Measurements from ENCODE around the gene ARHGAP32.

The ARHGAP32 gene

GRCh38 chr11:129192150-129192549 lies at the start of gene ARHGAP32:
TSS of gene ARHGAP32 (minus strand) at chr11:129192325. CDS start at chr11:129192198, 127 bp downstream.
- in situ Hi-C loops (cut with HindIII; ENCODE audit: low sequenced_read_pairs) = no loop called here

GRCh38 chr11:129239207-129239606 lies 47.1 kb upstream of the ARHGAP32 start:
- in situ Hi-C loops (cut with HindIII; ENCODE audit: low sequenced_read_pairs) = no loop called here

- in situ Hi-C loops (cut with HindIII; ENCODE audit: low sequenced_read_pairs) = no loop called here
These were observed 45.9 kb upstream of the ARHGAP32 start for GRCh38 chr11:129237880-129238638.

- in situ Hi-C loops (cut with HindIII; ENCODE audit: low sequenced_read_pairs) = no loop called here
These were observed 45.3 kb upstream of the ARHGAP32 start for GRCh38 chr11:129237456-129237855.

- in situ Hi-C loops (cut with HindIII; ENCODE audit: low sequenced_read_pairs) = no loop called here
These were observed 44.7 kb upstream of the ARHGAP32 start for GRCh38 chr11:129236850-129237249.

GRCh38 chr11:129234978-129235377 lies 42.9 kb upstream of the ARHGAP32 start:
- in situ Hi-C loops (cut with HindIII; ENCODE audit: low sequenced_read_pairs) = no loop called here

GRCh38 chr11:129230006-129230405 lies 37.9 kb upstream of the ARHGAP32 start:
- in situ Hi-C loops (cut with HindIII; ENCODE audit: low sequenced_read_pairs) = no loop called here

- in situ Hi-C loops (cut with HindIII; ENCODE audit: low sequenced_read_pairs) = no loop called here
These were observed 34.2 kb upstream of the ARHGAP32 start for GRCh38 chr11:129226207-129226798.

GRCh38 chr11:129225190-129225589 lies 33.1 kb upstream of the ARHGAP32 start:
- in situ Hi-C loops (cut with HindIII; ENCODE audit: low sequenced_read_pairs) = no loop called here

- in situ Hi-C loops (cut with HindIII; ENCODE audit: low sequenced_read_pairs) = no loop called here
These were observed 32.4 kb upstream of the ARHGAP32 start for GRCh38 chr11:129224538-129224937.

- in situ Hi-C loops (cut with HindIII; ENCODE audit: low sequenced_read_pairs) = no loop called here
These were observed 31.6 kb upstream of the ARHGAP32 start for GRCh38 chr11:129223701-129224149.

- in situ Hi-C loops (cut with HindIII; ENCODE audit: low sequenced_read_pairs) = no loop called here
These were observed 31.1 kb upstream of the ARHGAP32 start for GRCh38 chr11:129223260-129223659.

- in situ Hi-C loops (cut with HindIII; ENCODE audit: low sequenced_read_pairs) = no loop called here
These were observed 30.0 kb upstream of the ARHGAP32 start for GRCh38 chr11:129222158-129222557.

- in situ Hi-C loops (cut with HindIII; ENCODE audit: low sequenced_read_pairs) = no loop called here
These were observed 23.6 kb upstream of the ARHGAP32 start for GRCh38 chr11:129215506-129216245.

GRCh38 chr11:129214710-129215295 lies 22.7 kb upstream of the ARHGAP32 start:
- in situ Hi-C loops (cut with HindIII; ENCODE audit: low sequenced_read_pairs) = no loop called here

- in situ Hi-C loops (cut with HindIII; ENCODE audit: low sequenced_read_pairs) = no loop called here
These were observed 21.1 kb upstream of the ARHGAP32 start for GRCh38 chr11:129213261-129213660.

- in situ Hi-C loops (cut with HindIII; ENCODE audit: low sequenced_read_pairs) = no loop called here
These were observed 19.3 kb upstream of the ARHGAP32 start for GRCh38 chr11:129211397-129211796.

- in situ Hi-C loops (cut with HindIII; ENCODE audit: low sequenced_read_pairs) = no loop called here
These were observed 18.7 kb upstream of the ARHGAP32 start for GRCh38 chr11:129210831-129211181.

GRCh38 chr11:129209891-129210830 lies 18.0 kb upstream of the ARHGAP32 start:
- in situ Hi-C loops (cut with HindIII; ENCODE audit: low sequenced_read_pairs) = no loop called here

GRCh38 chr11:129208863-129209262 lies 16.7 kb upstream of the ARHGAP32 start:
- in situ Hi-C loops (cut with HindIII; ENCODE audit: low sequenced_read_pairs) = no loop called here

Data from DLD1 (cell line).